ENCODE results near the gene SATL1. TPM values are rescaled to one million over a fixed set of nuclear protein-coding genes. Genes with fewer than 3 reads are reported as not detected.
"Not testable (repeated sequence)": the region's sequence is repeated elsewhere in the genome, so short reads cannot be mapped to it uniquely, and the experiment has no call there.

SATL1 gene
- total and polyA plus RNA-seq, 9 of the 15 experiments (the other 6 are each of a cell fraction or from before 2014, with no cell fraction given), result 0.03 to 0.07 (median 0.05) TPM; not detected in 3

- Histone ChIP-seq H3K9me1 (ENCODE audit: control insufficient read depth, insufficient read depth, low read length) (no peaks in the 10 kb centered on the region), H3K9me3 (replicated peaks; ENCODE audit: control insufficient read depth, insufficient read depth, low read depth, low read length) (no peaks in the 10 kb centered on the region), H3K4me3 (no peak overlapping the region), H3K79me2 (ENCODE audit: control insufficient read depth, insufficient read depth, low read length) (no peaks in the 10 kb centered on the region), H3K36me3 (ENCODE audit: control insufficient read depth, insufficient read depth, low read length) (no peaks in the 10 kb centered on the region), H4K20me1 (replicated peaks; ENCODE audit: control insufficient read depth, insufficient read depth, low read length) (no peaks in the 10 kb centered on the region), H3K9ac (ENCODE audit: insufficient read depth in 1 of 2, low read depth in 2 of 2, low read length in 2 of 2) (no peak overlapping the region), H3K4me1 (replicated peaks in 1 of 2; ENCODE audit: control insufficient read depth in 2 of 2, insufficient read depth in 2 of 2, low read length in 2 of 2) (no peaks in the 10 kb centered on the region), H3K27ac (ENCODE audit: extremely low read depth, low read depth, low read length) (no peak overlapping the region), H3K27me3 (ENCODE audit: control insufficient read depth in 2 of 2, insufficient read depth in 2 of 2, low read length in 2 of 2) (no peaks in the 10 kb centered on the region), H2AFZ (ENCODE audit: low read depth, low read length) (no peak overlapping the region), H3K4me2 (ENCODE audit: insufficient read depth, low read length) (no peak overlapping the region)
- FAIRE-seq, result no peak
- peak in 2 of 4 experiments; percentile 8 for DNase-seq (ENCODE audit: extremely low read depth in 1 of 4, low spot score in 3 of 4)
- no TSS peak for BruUV-seq (replicated peaks)
- no peak for ATAC-seq
- ChIA-PET POLR2A (no interaction called here), CTCF (ENCODE audit: low intra/inter-chr PET ratio) (no interaction called here)
- in situ Hi-C loops (cut with MboI) (no loop called here), intact Hi-C loops (cut with micrococcal nuclease) (no loop called here)
- TF ChIP-seq, protein P1, sequence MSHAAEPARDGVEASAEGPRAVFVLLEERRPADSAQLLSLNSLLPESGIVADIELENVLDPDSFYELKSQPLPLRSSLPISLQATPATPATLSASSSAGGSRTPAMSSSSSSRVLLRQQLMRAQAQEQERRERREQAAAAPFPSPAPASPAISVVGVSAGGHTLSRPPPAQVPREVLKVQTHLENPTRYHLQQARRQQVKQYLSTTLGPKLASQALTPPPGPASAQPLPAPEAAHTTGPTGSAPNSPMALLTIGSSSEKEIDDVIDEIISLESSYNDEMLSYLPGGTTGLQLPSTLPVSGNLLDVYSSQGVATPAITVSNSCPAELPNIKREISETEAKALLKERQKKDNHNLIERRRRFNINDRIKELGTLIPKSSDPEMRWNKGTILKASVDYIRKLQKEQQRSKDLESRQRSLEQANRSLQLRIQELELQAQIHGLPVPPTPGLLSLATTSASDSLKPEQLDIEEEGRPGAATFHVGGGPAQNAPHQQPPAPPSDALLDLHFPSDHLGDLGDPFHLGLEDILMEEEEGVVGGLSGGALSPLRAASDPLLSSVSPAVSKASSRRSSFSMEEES (CRISPR knock-in tag; IDR thresholded peaks at IDR 0.05), result peak; percentile 7; the same call in 1 of the 2 replicates
- TF ChIP-seq DACH1 (IDR thresholded peaks at IDR 0.05; ENCODE audit: partially characterized antibody), result no peak
- under 1% methylated on average over 7 of the region's 7 CpGs for WGBS (ENCODE audit: insufficient coverage, low coverage, missing lambda C conversion rate)
Observed at GRCh38 chrX:85288992-85289723, 45.6 kb upstream of the SATL1 start.

DNA sequence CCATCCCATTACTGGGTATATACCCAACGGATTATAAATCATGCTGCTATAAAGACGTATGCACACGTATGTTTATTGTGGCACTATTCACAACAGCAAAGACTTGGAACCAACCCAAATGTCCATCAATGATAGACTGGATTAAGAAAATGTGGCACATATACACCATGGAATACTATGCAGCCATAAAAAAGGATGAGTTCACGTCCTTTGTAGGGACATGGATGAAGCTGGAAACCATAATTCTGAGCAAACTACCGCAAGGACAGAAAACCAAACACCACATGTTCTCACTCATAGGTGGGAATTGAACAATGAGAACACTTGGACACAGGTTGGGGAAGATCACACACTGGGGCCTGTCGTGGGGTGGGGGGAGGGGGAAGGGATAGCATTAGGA, 41.7 kb upstream of the SATL1 start:
- H3K9ac ChIP-seq (ENCODE audit: insufficient read depth in 1 of 2, low read depth in 2 of 2, low read length in 2 of 2); H3K9me3 ChIP-seq (replicated peaks; ENCODE audit: control insufficient read depth, insufficient read depth, low read depth, low read length); H3K79me2 ChIP-seq (ENCODE audit: control insufficient read depth, insufficient read depth, low read length); intact Hi-C loops (cut with micrococcal nuclease); H3K4me3 ChIP-seq; BruUV-seq (replicated peaks); H3K27me3 ChIP-seq (ENCODE audit: control insufficient read depth in 2 of 2, insufficient read depth in 2 of 2, low read length in 2 of 2); CTCF ChIA-PET (ENCODE audit: low intra/inter-chr PET ratio); H3K27ac ChIP-seq (ENCODE audit: extremely low read depth, low read depth, low read length); DNase-seq (ENCODE audit: extremely low read depth in 1 of 4, low spot score in 3 of 4); in situ Hi-C loops (cut with MboI); FAIRE-seq; H4K20me1 ChIP-seq (replicated peaks; ENCODE audit: control insufficient read depth, insufficient read depth, low read length); ATAC-seq; H3K4me2 ChIP-seq (ENCODE audit: insufficient read depth, low read length); H3K9me1 ChIP-seq (ENCODE audit: control insufficient read depth, insufficient read depth, low read length); H2AFZ ChIP-seq (ENCODE audit: low read depth, low read length); POLR2A ChIA-PET; H3K36me3 ChIP-seq (ENCODE audit: control insufficient read depth, insufficient read depth, low read length); H3K4me1 ChIP-seq (replicated peaks in 1 of 2; ENCODE audit: control insufficient read depth in 2 of 2, insufficient read depth in 2 of 2, low read length in 2 of 2): not testable (repeated sequence)
- WGBS (ENCODE audit: insufficient coverage, low coverage, missing lambda C conversion rate), result 4% methylated on average over 4 of the region's 6 CpGs

Measured in K562 (cell line).